HEK293 (cell line): ENCODE measurements around the gene EXOC3L2.

Experiments used
- ZNF266 ChIP-seq: fragments of 450-650 bp; formaldehyde crosslinking; IDR thresholded peaks from 2 replicates; pipeline ENCODE4 v1.5.1; 2016; ENCODE audit warnings: missing biosample characterization, missing genetic modification characterization, low read depth
- TF ChIP-seq, protein P1 (sequence below): fragments of 450-650 bp; formaldehyde crosslinking; IDR thresholded peaks from 2 replicates; pipeline ENCODE4 v1.5.1; 2016; ENCODE audit warnings: missing biosample characterization, missing genetic modification characterization
- TF ChIP-seq, protein P2 (sequence below): fragments of 450-650 bp; formaldehyde crosslinking; IDR thresholded peaks from 2 replicates; pipeline ENCODE4 v1.5.1; 2017; ENCODE audit warnings: missing biosample characterization, missing genetic modification characterization

DNA sequence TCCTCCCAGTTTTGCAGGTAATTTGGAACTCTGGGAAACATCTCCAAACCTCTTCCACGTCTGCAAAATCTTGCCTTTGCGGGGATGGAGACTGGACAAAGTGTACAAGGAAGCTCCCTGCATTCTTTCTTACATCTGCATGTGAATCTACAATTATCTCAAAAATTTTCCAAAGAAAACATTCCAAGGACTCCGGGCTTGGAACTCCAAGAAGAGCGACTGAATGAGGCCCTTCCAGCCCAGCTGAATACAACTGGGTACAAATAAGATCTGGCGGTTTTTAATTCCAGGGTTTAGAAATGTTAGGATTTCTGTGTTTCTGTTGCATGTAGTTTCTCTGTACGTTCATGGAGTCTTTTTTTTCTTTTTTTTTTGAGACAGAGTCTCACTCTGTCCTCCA is 28.5 kb downstream of the EXOC3L2 start:
- TF ChIP-seq, protein P1, sequence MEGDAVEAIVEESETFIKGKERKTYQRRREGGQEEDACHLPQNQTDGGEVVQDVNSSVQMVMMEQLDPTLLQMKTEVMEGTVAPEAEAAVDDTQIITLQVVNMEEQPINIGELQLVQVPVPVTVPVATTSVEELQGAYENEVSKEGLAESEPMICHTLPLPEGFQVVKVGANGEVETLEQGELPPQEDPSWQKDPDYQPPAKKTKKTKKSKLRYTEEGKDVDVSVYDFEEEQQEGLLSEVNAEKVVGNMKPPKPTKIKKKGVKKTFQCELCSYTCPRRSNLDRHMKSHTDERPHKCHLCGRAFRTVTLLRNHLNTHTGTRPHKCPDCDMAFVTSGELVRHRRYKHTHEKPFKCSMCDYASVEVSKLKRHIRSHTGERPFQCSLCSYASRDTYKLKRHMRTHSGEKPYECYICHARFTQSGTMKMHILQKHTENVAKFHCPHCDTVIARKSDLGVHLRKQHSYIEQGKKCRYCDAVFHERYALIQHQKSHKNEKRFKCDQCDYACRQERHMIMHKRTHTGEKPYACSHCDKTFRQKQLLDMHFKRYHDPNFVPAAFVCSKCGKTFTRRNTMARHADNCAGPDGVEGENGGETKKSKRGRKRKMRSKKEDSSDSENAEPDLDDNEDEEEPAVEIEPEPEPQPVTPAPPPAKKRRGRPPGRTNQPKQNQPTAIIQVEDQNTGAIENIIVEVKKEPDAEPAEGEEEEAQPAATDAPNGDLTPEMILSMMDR (tag by site-specific recombination) = no peak
- TF ChIP-seq, protein P2, sequence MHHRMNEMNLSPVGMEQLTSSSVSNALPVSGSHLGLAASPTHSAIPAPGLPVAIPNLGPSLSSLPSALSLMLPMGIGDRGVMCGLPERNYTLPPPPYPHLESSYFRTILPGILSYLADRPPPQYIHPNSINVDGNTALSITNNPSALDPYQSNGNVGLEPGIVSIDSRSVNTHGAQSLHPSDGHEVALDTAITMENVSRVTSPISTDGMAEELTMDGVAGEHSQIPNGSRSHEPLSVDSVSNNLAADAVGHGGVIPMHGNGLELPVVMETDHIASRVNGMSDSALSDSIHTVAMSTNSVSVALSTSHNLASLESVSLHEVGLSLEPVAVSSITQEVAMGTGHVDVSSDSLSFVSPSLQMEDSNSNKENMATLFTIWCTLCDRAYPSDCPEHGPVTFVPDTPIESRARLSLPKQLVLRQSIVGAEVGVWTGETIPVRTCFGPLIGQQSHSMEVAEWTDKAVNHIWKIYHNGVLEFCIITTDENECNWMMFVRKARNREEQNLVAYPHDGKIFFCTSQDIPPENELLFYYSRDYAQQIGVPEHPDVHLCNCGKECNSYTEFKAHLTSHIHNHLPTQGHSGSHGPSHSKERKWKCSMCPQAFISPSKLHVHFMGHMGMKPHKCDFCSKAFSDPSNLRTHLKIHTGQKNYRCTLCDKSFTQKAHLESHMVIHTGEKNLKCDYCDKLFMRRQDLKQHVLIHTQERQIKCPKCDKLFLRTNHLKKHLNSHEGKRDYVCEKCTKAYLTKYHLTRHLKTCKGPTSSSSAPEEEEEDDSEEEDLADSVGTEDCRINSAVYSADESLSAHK = no peak
- no peak for TF ChIP-seq ZNF266 (tag by site-specific recombination)
